HFF-Myc (cell line): ENCODE measurements around the gene SLIT3.

Experiments used
- DNase-seq: peaks from one replicate; pipeline ENCODE4 v3.0.0-alpha.2; 2011; ENCODE audit warnings: low read depth; ENCODE audit errors: extremely low read depth
- H3K4me3 ChIP-seq: replicated peaks from 2 replicates; pipeline ENCODE4 v1.5.1; 2011; ENCODE audit warnings: low read depth, mild to moderate bottlenecking, control low read depth, low read length
- TF ChIP-seq, protein P1 (sequence below): IDR thresholded peaks from 2 replicates; pipeline ENCODE4 v1.5.1; 2012; ENCODE audit warnings: mild to moderate bottlenecking, low read depth, low read length, control low read depth; ENCODE audit errors: missing control alignments

Gene SLIT3

DNA sequence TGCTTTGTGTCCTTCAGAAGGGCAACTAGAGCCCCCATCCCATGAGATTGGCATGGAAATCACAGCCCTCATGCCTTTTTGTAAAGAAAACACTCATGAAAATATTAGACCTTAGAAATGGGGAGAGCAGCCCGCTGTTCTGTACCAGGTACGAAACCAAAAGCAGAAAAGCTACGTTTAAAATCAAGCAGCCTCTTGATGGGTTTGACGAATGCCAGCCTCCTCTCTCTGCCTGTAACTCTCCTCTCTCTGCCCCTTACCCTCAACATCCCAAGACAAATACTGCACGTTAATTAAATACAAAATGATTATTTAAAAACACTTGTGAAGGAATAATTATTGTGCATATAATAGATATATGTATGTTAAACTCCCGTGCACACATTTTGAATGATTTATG is 390.1 kb downstream of the SLIT3 start:
- no peak for DNase-seq
- TF ChIP-seq, protein P1, sequence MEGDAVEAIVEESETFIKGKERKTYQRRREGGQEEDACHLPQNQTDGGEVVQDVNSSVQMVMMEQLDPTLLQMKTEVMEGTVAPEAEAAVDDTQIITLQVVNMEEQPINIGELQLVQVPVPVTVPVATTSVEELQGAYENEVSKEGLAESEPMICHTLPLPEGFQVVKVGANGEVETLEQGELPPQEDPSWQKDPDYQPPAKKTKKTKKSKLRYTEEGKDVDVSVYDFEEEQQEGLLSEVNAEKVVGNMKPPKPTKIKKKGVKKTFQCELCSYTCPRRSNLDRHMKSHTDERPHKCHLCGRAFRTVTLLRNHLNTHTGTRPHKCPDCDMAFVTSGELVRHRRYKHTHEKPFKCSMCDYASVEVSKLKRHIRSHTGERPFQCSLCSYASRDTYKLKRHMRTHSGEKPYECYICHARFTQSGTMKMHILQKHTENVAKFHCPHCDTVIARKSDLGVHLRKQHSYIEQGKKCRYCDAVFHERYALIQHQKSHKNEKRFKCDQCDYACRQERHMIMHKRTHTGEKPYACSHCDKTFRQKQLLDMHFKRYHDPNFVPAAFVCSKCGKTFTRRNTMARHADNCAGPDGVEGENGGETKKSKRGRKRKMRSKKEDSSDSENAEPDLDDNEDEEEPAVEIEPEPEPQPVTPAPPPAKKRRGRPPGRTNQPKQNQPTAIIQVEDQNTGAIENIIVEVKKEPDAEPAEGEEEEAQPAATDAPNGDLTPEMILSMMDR: no peak
- H3K4me3 ChIP-seq: no peak overlapping the region

DNA sequence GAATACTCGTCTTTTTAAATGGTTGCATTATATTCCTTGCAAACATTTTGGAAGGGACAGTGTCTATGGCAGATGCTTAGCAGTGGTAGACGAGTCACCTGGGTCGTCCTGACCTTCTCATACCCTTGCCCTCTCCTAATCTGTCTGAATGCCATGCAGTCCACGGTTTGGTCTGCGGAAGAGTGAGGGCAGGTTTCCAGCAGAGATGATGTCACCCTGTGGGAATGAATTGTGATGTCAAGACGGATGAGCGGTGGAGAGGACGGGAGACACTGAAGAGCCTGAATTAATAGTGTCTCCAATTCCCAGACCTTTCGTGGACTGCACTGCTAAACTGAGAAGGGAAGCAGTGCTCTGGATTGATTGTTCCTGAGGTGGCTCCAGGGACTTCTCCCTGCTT is 392.7 kb downstream of the SLIT3 start:
- TF ChIP-seq, protein P1: no peak
- DNase-seq: no peak
- no peak overlapping the region for H3K4me3 ChIP-seq

DNA sequence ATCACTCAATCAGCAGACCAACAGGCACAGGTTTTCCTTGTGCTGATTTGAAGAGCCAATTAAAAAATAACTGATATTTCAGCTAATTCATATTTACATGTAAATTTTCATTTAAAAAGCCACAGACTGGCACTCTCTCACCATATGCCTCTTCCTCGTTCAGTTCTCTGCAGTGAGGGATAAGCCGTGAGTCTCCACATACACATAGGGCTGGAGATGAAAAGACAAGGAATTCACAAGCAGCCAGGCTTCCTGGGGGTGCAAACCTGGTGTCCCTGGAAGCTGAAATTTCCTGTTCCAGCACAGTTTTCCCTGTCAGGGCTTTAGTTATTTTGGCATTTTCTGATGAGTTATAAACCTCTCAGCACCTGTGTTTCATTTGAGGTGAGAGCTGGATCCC is 397.9 kb downstream of the SLIT3 start:
- TF ChIP-seq, protein P1: no peak
- no peak for DNase-seq
- no peak overlapping the region for H3K4me3 ChIP-seq

DNA sequence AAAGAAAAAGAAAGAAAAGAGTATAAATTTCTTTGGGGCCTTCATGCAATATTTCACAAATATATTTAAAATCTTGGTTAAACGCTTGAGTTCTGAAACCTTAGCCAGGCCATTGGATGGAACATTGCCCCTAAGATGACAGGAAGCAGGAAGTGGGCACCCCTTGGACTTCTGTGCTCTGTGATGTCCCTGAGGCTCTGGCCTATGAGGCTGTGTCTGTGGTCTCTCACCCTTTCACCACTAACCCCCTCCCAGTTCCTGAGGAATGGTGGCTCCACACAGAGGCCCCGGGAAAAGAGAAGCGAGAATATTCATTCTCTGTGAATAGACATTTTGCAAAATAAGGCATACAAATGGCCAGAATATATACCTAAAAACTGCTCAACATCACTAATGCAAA is 401.3 kb downstream of the SLIT3 start:
- H3K4me3 ChIP-seq: no peak overlapping the region
- no peak for DNase-seq
- TF ChIP-seq, protein P1: no peak

DNA sequence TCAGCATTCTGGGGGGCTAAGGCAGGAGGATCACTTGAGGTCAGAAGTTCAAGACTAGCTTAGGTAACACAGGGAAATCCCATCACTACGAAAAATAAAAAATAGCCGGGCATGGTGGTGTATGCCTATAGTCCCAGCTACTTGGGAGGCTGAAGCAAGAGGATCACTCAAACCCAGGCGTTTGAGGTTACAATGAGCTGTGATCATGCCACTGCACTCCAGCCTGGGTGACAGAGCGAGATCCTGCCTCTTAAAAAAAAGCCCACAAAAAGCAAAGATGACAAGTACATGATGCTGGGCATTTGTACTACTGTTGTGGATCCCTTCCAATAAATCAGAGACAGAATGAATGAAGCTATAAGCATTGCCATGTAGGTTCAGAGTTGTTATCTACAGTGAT is 401.7 kb downstream of the SLIT3 start:
- no peak overlapping the region for H3K4me3 ChIP-seq
- no peak for DNase-seq
- TF ChIP-seq, protein P1: no peak

DNA sequence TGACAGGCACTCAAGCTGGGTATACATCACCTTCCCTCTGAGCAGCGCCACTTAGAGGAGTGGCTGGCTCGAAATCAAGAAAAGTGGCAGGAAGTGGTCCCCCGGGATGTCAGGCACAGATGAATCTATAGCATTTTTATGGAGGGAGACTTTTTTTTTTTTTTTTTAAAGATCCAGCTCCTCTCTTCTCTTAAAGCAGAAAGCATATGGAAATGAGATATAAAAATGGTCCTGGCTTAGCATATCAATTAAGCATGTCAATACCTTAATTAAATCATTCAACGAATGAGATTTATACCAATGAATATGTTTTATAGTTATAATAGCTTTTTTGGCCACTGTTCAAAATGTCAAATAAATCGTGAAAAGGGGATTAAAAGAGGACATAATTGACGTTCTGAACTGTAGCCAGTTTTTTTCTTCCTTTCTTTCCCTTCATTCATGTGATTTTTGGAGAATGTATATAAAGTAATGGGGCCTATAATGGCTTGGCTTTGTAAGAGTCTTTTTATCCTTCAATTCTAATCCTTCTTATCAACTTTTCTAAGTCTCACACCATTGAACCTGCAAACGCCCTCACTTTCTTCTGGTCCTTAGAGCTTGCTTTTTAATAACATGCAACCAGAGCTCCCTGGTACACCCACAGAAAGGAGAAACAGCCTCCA is 402.6 kb downstream of the SLIT3 start:
- H3K4me3 ChIP-seq: no peak overlapping the region
- no peak for DNase-seq
- TF ChIP-seq, protein P1: no peak

DNA sequence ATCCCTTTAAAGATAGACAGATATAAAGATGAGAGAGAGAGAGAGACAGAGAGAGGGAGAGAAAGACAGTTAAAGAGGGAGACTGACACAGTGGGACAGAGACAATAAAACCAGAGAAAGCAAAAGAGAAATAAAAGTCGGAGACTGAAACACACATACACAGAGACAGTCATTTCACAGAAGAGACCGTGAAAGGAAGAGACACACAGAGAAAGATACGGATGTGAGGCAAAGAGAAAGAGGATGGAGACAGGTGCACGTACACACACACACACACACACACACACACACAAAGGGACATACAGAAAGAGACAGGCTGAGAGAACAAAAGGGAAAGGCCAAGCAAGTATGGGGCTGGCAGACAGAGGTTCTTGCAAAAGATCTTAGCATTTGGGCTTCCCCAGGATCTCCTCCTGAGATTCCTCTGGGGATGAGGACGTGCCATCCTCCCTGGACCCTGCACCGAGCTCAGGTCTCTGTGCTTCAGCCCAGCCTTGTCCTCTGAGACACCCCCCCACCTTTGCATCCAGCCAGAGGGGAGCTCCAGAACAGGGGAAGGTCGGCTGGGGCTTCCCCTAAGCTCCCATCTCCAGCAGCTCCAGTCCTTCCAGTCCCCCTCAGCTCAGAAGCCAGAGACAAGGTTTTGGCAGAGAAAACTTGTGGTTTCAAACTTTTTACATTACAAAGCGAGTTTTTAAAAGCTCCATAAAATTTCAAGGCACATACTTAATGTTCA is 403.4 kb downstream of the SLIT3 start:
- H3K4me3 ChIP-seq: no peak overlapping the region
- TF ChIP-seq, protein P1: no peak
- no peak for DNase-seq
